Spleen (tissue), 11 donors: ENCODE results near the gene LRRC7. TPM values are rescaled to one million over a fixed set of nuclear protein-coding genes. Genes with fewer than 3 reads are reported as not detected.

ENCODE experiments used
- DNase-seq: peaks from one replicate; pipeline ENCODE4 v3.0.0-alpha.2; 2020
- H3K27ac ChIP-seq, 8 donors: fragments of 200-600 bp; sonication (generic) in 7 of 8; 1 replicate in 4 of 8; 2 replicates in 4 of 8; pipeline versions ENCODE4 v1.5.0 to v1.8.0; 2016 to 2021; ENCODE audit warnings: inconsistent platforms in 4 of 8, mild to moderate bottlenecking in 4 of 8, moderate library complexity in 1 of 8
- H3K27me3 ChIP-seq, 7 donors: fragments of 200-600 bp; sonication (generic) in 6 of 7; replicated peaks in 1 of 7; 1 replicate in 4 of 7; 2 replicates in 3 of 7; pipeline versions ENCODE4 v1.5.0 to v1.8.0; 2016 to 2021; ENCODE audit warnings: inconsistent platforms in 3 of 7, mild to moderate bottlenecking in 1 of 7
- H3K36me3 ChIP-seq, 6 donors: fragments of 200-600 bp; sonication (generic) in 5 of 6; 1 replicate in 4 of 6; 2 replicates in 2 of 6; pipeline versions ENCODE4 v1.5.0 to v1.8.0; 2016 to 2021; ENCODE audit warnings: inconsistent platforms in 2 of 6
- H3K4me1 ChIP-seq, 6 donors: fragments of 200-600 bp; sonication (generic) in 5 of 6; 1 replicate in 3 of 6; 2 replicates in 3 of 6; pipeline versions ENCODE4 v1.5.0 to v1.8.0; 2016 to 2021; ENCODE audit warnings: inconsistent platforms in 3 of 6
- H3K4me3 ChIP-seq, 8 donors: fragments of 200-600 bp; sonication (generic) in 7 of 8; 1 replicate in 4 of 8; 2 replicates in 4 of 8; pipeline versions ENCODE4 v1.5.0 to v1.8.0; 2016 to 2021; ENCODE audit warnings: inconsistent platforms in 4 of 8, mild to moderate bottlenecking in 4 of 8, moderate library complexity in 2 of 8
- H3K9me3 ChIP-seq, 8 donors: fragments of 200-600 bp; sonication (generic) in 7 of 8; 1 replicate in 4 of 8; 2 replicates in 4 of 8; pipeline versions ENCODE4 v1.5.0 to v1.8.0; 2016 to 2021; ENCODE audit warnings: inconsistent platforms in 4 of 8
- POLR2A ChIP-seq, 3 donors: fragments of 450-650 bp; IDR thresholded peaks; one replicate each; pipeline ENCODE4 v1.5.1; 2017; ENCODE audit warnings: antibody characterized with exemption in 3 of 3, mild to moderate bottlenecking in 1 of 3
- POLR2AphosphoS5 ChIP-seq, 3 donors: sonication (generic); formaldehyde crosslinking; IDR thresholded peaks; one replicate each; pipeline ENCODE4 v1.5.1; 2017; ENCODE audit warnings: antibody characterized with exemption in 3 of 3
- WGBS, 5 donors: extraction: QIAGEN DNeasy Blood & Tissue Kit in 3 of 5; methylation state at CpG; one replicate each; pipeline versions ENCODE4 v1.1.5 to v1.1.7; 2013 to 2018; 5-methylcytosine and 5-hydroxymethylcytosine counted together
- intact Hi-C: fragments of 100-400 bp; cut with DNase I; formaldehyde crosslinking; loops from one replicate; pipeline ENCODE4 v1.15.0; 2023; ENCODE audit warnings: low total_unique reads
- polyA plus RNA-seq, 3 donors: library from polyadenylated mRNA; stranded (reverse); fragments of 200-250 nt; gene quantifications; one replicate each; pipeline ENCODE4 v1.2.1, GENCODE V29; 2013
- total RNA-seq, 7 donors: library from RNA; depleted of rRNA in 3 of 7; stranded (reverse); fragments of >200 nt in 3 of 7; fragmentation: NEBNext Ultra II Directional in 4 of 7; extraction: Animal tissue kit (Norgen Biotek cat#: 25700) in 4 of 7; gene quantifications; one replicate each; pipeline versions ENCODE4 v1.1.0 to v1.2.1, GENCODE V29; 2016 to 2021
- TF ChIP-seq, protein P1 (sequence below), 11 experiments: fragments of 200-600 bp in 7 of 11; fragments of 450-650 bp in 4 of 11; sonication (generic) in 4 of 11; IDR thresholded peaks in 8 of 11; conservative IDR thresholded peaks in 3 of 11; 1 replicate in 7 of 11; 2 replicates in 4 of 11; pipeline versions ENCODE4 v1.4.0 to v1.8.0; 2016 to 2021; ENCODE audit warnings: antibody characterized with exemption in 11 of 11, inconsistent platforms in 4 of 11, mild to moderate bottlenecking in 1 of 11
- donor health status: healthy with polysubstance abuse.
- donor health status: DM: no; HTN: no; CAD: no; lungs with moderate emphysema.
- donor health status: DM: no; HTN: no; CAD: no.
- donor health status: Bipolar disorder and iron deficiency.
- donor health status: healthy.
- donor health status: DM: no; HTN: no; CAD: no.
- donor health status: DM: yes; HTN: yes; CAD: no.

LRRC7 gene
- total and polyA plus RNA-seq, 10 donors, result 0.02 to 0.63 (median 0.13) TPM; not detected in 4

DNA sequence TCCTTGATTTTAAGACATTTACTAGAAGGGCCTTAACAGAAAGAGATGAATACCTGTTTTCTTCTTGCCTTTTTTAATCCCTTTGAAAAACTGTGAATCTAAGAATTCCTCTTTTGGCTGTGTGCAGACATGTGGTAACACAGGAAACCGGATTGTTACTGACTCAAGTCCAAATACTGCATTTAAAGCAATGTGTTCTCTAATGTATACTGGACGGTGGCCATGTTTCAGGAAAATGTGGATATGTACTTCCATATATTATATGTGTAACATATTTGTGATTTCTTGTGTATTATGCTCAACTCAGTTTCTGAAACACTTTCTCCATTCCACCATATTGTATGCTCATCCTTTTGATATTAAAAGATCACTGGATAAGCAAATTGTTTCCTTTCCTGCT is 185.1 kb downstream of the LRRC7 start:
- TF ChIP-seq POLR2A (IDR thresholded peaks at IDR 0.05), result no peak
- TF ChIP-seq, protein P1, sequence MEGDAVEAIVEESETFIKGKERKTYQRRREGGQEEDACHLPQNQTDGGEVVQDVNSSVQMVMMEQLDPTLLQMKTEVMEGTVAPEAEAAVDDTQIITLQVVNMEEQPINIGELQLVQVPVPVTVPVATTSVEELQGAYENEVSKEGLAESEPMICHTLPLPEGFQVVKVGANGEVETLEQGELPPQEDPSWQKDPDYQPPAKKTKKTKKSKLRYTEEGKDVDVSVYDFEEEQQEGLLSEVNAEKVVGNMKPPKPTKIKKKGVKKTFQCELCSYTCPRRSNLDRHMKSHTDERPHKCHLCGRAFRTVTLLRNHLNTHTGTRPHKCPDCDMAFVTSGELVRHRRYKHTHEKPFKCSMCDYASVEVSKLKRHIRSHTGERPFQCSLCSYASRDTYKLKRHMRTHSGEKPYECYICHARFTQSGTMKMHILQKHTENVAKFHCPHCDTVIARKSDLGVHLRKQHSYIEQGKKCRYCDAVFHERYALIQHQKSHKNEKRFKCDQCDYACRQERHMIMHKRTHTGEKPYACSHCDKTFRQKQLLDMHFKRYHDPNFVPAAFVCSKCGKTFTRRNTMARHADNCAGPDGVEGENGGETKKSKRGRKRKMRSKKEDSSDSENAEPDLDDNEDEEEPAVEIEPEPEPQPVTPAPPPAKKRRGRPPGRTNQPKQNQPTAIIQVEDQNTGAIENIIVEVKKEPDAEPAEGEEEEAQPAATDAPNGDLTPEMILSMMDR (IDR thresholded peaks at IDR 0.05 in 8 of 11, conservative IDR thresholded peaks at IDR 0.05 in 3 of 11), result no peak
- TF ChIP-seq POLR2AphosphoS5 (IDR thresholded peaks at IDR 0.05), result no peak
- Histone ChIP-seq H3K4me1 (no peaks in the 10 kb centered on the region), H3K27me3 (no peaks in the 10 kb centered on the region), H3K36me3 (no peaks in the 10 kb centered on the region), H3K4me3 (no peak overlapping the region), H3K27ac (no peak overlapping the region), H3K9me3 (no peaks in the 10 kb centered on the region)
- no peak for DNase-seq
- WGBS, 5 donors, result 77 to 91% (median 83%) methylated on average over 2 of the region's 2 CpGs
- intact Hi-C loops, result no loop called here

DNA sequence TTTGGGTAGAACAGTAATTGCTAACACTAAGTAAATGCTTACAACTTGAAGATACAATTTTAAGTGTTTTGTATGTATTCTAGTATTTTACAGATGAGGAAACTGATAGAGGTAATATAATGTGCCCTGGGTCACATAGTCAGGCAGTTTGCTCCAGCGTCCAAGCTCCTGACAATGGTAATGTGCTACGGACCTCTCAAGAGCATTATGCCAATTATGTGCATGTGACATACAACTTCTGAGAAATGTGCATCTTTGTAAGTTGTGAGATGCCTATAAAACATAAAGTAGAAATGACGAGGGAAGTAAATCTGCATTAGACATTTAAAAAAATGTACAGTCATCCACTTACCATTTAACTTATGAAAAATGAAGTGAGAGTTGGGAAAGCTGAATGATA is 186.8 kb downstream of the LRRC7 start:
- Histone ChIP-seq H3K27me3 (no peaks in the 10 kb centered on the region), H3K4me3 (no peak overlapping the region), H3K4me1 (no peaks in the 10 kb centered on the region), H3K9me3 (no peaks in the 10 kb centered on the region), H3K36me3 (no peaks in the 10 kb centered on the region), H3K27ac (no peak overlapping the region)
- intact Hi-C loops, result no loop called here
- 83 to 91% (median 88%) methylated on average over 3 of the region's 3 CpGs for WGBS, 5 donors
- TF ChIP-seq, protein P1 (IDR thresholded peaks at IDR 0.05 in 8 of 11, conservative IDR thresholded peaks at IDR 0.05 in 3 of 11), result no peak
- TF ChIP-seq POLR2AphosphoS5 (IDR thresholded peaks at IDR 0.05) (no peak), POLR2A (IDR thresholded peaks at IDR 0.05) (no peak)
- no peak for DNase-seq

DNA sequence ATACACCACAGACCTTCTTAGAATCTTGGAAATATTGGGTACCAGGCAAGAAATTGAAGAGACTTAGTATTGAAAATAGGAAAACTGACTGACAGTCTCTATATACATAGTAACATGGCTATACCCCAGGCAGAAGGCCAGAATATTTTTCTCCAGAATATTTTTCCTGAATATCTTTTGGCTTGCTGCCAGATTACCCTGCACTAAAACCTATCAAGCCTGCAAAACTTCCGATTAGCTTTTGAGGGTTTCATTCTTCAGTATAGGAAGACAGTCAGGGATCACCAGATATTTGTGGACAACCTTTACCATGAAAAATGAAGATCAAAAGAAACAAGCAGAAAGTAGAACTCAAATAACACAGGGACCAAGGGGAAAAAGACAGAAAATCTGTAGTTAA is 187.9 kb downstream of the LRRC7 start:
- WGBS, 5 donors, result 33 to 84% (median 76%) methylated on average over 1 of the region's 1 CpG
- Histone ChIP-seq H3K27ac (no peak overlapping the region), H3K4me3 (no peak overlapping the region), H3K36me3 (no peaks in the 10 kb centered on the region), H3K9me3 (no peaks in the 10 kb centered on the region), H3K4me1 (no peaks in the 10 kb centered on the region), H3K27me3 (no peaks in the 10 kb centered on the region)
- DNase-seq, result no peak
- TF ChIP-seq POLR2A (IDR thresholded peaks at IDR 0.05) (no peak), POLR2AphosphoS5 (IDR thresholded peaks at IDR 0.05) (no peak)
- TF ChIP-seq, protein P1 (IDR thresholded peaks at IDR 0.05 in 8 of 11, conservative IDR thresholded peaks at IDR 0.05 in 3 of 11), result no peak
- intact Hi-C loops, result no loop called here

DNA sequence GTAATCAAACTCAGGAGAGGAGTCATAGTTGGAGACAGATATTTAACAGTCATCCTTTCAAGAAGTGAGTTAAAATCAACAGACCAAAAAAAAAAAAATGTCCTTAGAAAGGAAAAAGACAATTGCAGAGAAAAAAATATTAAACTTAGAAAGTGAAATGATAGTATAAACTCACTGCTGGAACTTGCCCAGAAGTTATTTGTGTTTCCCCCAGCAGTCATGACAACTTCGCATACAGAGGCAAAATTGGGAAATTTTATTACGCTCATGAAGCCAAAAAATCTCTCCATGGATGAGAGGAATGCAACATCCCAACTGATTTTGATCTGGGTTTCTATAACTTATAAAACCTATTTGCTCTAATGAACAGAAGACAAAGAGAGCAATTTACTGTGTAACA is 198.2 kb downstream of the LRRC7 start:
- 28 to 44% (median 38%) methylated on average over 2 of the region's 2 CpGs for WGBS, 5 donors
- intact Hi-C loops, result no loop called here
- TF ChIP-seq POLR2A (IDR thresholded peaks at IDR 0.05) (no peak), POLR2AphosphoS5 (IDR thresholded peaks at IDR 0.05) (no peak)

More for the DNA sequence above, 198.2 kb downstream of the LRRC7 start:
- no peak for DNase-seq
- no peak overlapping the region for H3K4me3 ChIP-seq
- no peak overlapping the region for H3K27ac ChIP-seq
- no peaks in the 10 kb centered on the region for H3K4me1 ChIP-seq
- H3K27me3 ChIP-seq, result no peaks in the 10 kb centered on the region
- H3K9me3 ChIP-seq, result no peaks in the 10 kb centered on the region
- no peaks in the 10 kb centered on the region for H3K36me3 ChIP-seq
